HG02884 (cell line): ENCODE measurements around the gene PPP3CA.

Experiments used
- ATAC-seq: cut with Tn5 transposase; IDR thresholded peaks from one replicate; pipeline ENCODE4 v1.9.1; 2021; ENCODE audit warnings: mild to moderate bottlenecking, moderate library complexity; ENCODE audit not compliant: unreplicated experiment

The PPP3CA gene

DNA sequence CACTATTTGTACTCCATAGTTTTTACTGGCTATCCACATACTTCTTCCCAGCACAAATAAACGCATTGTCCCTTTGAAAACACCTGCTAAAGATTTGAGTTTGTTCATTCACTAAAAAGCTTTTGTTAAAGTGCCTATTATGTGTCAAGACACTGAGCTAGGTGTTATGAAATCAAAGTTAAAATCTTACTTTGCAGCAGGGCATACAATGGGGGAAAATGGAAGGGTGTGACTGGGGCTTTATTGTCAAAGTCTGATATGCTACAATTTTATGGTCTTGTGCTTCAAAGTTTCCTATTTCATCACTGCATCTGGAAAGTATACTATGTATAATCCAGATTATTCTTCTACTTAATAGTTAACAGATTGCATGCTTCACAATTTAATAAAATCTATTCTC lies 128.4 kb downstream of the PPP3CA start:
- no peak for ATAC-seq

DNA sequence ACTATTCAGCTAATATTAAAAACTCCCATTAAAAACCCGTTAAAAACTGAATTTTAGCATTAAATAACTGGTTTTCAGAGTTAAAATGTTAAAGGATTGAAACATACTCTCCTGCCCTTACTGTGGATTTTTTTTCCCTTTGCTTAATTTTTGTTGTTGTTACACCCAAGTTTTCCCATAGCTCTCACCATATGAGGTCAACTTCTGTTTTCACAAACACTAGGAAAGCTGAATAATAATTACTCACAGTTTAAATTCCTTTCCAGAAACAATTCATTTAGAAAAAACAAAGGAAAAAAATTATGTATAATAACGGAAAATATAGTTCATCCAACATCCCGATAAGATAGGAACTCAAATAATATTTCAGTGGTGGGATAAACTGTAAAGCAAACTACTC lies 129.0 kb downstream of the PPP3CA start:
- ATAC-seq: no peak

DNA sequence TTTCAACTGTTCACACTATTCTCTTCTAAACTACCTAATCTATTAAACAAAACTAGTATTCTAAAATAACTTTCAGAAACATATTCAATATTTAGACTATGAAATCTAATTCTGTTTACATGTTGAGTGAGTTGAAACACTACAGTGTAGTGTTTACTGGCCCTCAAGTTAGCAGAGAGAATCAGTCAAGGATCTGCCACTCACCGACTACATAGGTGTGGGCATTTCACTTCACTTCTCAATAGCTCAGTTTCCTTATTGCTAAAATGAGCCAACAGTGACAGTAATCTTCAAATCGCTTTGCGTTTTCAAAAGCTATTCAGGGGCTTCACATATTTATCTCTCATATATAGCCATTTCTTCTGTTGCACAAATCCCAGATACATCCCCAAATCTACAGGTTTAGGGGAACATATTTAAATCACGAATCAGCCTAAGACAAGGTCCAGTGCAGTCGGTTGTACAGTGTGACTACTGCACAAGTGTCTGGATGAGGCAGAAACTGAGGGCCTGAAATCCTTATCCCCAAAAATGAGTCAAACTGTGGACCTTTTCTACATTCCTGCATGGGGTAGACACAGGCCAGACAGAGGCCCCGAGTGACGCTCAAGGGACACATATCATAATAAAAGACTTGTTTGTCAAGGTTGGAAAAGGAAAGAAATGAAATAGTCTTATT lies 129.8 kb downstream of the PPP3CA start:
- ATAC-seq: no peak

DNA sequence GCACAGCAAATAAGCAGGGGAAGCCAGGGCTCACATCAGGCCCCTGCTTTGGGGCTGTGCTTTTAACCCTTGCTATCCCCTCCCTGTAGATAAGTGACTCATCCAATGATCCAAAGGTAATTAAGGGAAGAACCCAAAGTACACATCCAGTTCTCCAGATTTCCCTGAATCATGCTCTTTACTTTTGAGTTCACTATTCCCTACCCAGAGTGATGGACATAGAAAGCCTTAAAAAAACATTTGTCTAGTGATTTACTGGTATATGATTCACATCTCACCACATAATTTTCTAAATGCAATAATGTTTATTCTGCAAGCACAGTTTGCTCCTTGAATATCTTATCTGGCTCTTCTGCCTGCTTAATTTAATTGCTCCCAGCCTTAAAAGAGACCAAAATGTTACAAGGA lies 136.2 kb downstream of the PPP3CA start:
- ATAC-seq: no peak

DNA sequence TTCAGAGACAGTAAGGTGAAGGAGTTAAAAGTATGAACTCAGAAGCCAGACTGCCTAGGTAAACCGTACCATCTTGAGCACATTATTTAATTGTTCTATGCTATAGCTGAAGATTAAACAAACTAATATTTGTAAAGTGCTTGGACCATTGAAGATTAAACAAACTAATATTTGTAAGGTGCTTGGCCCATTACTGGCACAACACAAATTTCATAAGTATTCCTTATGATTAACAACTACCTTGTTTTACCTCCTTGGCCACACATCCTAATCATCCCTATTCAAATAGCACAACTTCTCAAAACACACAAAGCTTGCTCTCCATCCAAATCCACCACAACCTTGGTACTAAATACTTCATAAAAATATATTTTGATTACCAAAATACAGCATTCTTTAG lies 137.0 kb downstream of the PPP3CA start:
- no peak for ATAC-seq

DNA sequence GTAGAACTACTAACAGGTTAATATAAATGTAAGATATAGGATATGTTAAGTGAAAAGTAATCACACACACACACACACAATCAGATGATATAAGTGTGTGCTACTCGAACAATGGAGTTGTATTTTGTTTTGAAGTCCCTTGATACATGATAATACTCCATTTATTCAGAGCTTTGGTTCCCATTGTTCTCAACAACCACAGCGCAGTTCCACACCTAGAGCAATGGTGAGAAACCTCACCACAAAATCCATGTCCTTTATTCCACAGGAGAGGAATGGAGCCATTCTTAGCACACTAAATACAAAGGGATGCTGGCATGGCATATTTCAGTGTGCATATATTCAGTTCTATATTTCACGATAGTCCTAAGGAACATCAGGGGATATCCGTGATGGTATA lies 139.2 kb downstream of the PPP3CA start:
- ATAC-seq: no peak

DNA sequence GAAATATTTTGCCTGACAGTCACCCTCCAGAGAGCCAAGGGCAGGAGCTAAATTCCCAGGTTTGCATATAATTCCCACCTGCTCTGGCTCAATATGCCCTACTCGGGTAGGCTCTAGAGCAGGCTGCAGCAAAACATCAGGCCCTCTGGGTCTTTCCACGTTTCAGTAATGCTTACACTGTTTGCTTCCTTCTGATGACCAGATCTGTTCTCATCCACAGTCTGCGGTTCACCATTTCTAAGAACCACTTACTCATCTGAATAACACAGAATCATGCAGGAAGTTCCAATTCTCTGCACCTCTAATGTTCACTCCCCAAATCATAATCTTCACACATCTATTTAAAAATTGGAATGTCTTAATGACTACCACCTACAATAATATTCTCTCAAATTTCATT lies 141.4 kb downstream of the PPP3CA start:
- ATAC-seq: peak; percentile 96

DNA sequence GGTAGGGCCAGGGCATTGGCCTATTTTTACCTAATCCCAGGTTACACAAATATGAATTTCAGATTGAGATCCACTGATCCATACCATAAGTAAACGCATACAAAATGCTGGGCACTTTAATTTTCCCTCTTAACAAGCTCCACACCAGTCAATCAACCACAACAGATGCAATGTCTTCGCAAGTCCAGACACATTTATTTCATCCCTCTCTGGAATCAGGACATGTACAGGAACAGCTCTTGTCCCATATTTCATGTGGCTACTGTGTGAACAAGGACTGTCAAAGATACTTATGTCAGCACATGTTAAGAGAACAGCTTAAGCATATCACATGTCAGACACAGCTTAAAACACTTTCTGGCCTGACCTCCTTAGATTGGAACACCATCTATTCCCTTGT lies 145.9 kb downstream of the PPP3CA start:
- no peak for ATAC-seq

DNA sequence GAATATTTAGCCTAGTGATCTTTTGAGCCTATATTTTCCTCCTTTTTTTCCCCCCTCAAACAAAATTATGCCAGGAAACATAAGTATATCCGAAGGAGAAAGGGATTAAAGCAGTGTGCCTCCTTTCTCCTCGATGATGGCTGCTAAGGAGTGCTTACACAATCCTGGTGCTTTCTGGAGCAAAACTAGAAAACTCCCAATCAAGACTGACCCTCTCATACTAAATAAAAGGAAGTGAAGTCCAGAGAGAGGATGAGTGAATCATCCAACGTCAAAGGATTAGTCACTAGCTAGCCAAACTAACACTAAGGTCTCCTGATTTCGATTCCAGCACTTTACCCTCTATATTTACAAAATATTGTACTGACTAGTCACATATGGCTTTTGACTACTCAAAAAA lies 146.8 kb downstream of the PPP3CA start:
- ATAC-seq: no peak

DNA sequence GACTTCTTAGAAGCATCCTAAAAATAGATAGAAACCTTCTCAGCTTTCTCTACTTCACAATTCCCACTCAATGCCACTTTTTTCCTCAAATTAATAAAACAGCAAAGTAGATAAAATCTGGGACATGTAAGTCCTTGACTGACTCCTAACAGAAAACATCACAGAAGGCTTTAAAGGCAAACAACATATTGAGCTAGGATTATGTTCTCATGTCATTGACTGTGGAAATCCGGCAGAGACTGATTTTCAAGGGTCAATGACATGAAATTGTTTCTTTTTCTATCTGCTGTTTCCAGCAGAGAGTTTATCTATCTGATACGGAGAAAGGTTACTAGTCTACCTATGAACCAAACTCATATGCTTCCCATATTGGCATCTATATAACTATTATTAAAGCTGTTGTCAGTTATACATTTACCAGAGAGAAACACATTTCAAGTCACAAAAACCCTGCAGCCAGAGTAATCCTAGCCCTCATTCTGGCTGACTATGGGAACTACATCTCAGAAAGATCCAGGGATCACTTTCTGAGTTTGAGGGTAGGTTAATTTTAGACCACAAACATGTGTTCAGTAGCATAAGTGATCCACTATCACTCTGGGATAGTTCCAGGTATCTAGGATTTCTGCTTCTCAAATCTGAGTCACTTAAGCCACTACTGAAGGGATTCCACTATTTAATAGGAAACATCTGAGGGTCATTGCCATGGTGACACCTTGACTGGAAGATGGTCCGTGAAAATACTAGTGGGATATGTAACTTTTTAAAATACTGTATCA lies 147.6 kb downstream of the PPP3CA start:
- no peak for ATAC-seq

DNA sequence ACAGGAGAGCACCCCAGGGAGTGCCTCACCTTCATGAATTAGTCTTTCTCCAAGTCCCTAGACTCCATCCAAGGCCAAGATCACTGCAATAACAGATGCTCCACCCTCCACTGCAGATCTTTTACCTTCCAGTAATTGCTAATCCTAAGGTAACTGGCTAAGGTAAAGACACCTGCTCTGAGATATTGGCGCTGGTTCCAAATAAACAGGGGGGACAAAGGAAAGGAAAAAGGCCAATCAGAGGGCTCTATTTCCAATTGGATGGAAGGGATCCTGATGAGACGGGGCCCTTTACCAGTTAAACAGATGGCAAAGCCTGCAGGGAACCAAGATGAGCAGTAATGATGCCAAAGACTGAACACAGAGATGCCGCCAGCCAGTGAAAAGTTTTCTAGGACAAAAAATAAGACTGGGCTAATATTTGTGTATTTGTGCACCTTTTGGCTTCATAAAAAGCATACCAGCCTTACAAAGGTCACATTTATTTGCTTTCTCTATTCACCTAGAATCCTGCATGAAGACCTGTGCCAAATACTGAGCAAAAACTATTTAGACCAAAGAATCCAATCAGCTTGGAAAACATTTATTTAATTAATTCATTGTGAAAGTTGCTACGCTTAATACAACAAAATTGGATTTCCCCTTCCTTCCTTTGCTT lies 148.5 kb downstream of the PPP3CA start:
- no peak for ATAC-seq

DNA sequence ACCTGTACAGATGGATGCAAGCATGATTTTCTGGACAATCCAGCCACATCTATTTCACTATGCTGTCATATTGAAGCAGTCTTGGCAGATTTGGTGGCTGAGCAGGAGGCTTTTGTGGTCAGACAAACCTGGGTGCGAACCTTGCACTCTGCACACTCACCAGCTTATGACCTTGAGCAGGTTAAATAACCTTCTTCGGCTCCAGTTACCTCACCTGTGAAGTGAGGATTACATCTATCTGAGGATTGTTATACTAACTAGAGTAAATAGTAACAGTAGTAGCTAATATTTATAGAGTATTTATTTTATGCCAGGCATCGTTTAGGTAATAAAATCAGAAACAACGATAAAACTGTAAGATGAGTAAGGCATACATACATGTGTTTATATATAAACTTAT lies 150.0 kb downstream of the PPP3CA start:
- no peak for ATAC-seq

DNA sequence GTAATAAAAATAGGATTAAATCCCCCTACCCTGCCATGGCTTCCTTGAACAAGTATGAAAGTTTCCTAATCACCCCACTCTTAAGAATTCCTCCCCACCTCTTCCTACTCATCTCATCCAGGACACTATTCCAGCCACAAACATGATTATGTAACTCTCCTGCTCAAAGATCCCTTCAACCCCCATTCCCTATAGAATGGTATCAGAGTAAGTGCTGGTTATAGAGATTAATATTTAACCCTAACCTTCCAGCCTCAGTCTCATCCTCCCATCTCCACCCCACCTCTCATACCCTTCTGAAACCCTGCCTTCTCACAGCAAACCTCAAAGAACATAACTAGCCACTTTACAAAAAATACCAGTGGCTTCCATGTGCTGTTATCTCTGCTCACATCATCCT lies 155.1 kb downstream of the PPP3CA start:
- ATAC-seq: no peak

DNA sequence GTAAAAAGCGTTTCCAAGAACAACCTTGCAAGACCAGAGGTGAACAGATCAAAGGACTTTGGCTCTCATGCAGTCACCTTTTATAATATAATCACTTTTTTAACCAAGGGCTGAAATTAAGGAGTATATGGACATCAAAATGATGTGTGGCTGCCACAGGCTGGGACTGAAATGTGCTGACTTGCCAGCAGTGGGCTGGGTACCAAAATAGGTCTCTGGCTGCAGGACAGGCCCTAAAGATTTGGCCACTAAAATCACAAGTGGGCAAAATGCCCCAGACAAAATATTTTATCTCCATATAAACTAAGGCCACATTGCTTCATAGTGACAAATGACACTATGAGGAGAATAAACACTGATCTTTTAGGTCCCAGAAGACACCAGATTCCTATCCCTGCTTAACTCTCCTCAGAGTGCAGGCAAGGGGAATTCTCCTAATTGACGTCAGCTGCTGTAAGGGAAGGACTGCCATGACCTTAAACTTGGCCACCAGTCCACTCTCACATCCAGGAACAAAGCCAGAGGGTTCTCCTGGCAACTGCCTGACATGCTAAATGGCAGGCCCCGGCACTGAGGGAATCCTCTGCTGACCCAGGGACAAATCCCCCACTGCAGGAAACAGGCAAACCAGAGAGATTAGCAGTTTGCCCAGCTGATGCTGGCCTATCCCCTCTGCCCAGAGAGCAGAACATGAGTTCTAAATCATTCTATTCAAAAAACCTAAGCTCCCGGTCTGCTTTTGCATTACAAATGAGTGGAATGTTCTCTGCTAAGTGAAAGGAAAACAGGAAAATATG lies 155.8 kb downstream of the PPP3CA start:
- no peak for ATAC-seq

DNA sequence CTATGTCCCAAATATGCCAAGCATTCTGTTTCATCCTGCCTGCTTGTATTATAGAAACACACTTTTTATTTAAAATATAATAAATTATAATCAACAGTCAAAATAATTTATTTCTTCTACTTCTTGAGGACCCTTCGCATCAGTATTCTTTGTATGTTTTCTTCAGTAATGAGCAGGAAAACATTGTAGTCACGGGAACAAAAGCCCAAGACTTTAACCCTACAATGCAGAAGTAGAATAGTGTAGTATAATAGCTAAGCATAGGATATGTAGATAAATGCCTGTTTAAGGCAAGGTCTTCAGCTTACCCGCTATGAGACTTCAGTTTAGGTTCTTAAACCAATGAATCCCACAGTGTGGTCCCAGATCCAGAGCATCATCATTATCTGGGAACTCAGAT lies 156.6 kb downstream of the PPP3CA start:
- ATAC-seq: no peak

DNA sequence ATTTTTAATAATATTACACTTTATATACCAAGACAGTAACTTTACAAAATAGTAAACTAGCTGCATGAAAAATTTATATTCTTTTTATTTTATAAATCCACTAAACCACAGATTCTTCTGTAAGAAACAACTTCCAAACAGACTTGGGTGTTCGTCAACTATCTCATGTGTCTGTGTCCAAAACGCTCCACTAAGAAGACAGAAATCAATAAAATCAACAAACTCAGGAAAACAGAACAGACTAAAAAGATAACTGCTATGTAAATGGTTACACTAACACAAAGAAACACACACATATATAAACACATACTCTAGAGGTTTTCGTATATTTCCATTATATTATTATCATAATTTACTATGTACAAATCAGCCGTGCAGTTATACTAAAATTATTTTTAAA lies 158.4 kb downstream of the PPP3CA start:
- no peak for ATAC-seq

DNA sequence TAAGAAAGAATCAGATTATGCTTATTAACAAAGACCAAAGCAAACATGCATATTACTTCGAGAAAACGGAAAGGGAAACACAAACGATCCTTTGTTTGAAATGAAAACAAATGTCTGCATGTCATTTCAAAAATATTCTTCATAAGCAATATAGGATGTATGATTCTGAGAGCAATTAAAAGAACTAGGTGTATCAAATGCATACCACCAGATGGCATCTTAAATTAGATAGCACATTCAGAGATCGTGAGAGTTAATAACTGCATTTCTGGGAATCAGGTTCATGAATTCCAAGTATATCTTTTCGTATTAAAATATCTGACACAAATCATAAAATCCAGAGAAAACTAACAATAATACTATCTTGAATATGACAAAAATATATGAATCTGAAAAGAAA lies 159.5 kb downstream of the PPP3CA start:
- no peak for ATAC-seq

DNA sequence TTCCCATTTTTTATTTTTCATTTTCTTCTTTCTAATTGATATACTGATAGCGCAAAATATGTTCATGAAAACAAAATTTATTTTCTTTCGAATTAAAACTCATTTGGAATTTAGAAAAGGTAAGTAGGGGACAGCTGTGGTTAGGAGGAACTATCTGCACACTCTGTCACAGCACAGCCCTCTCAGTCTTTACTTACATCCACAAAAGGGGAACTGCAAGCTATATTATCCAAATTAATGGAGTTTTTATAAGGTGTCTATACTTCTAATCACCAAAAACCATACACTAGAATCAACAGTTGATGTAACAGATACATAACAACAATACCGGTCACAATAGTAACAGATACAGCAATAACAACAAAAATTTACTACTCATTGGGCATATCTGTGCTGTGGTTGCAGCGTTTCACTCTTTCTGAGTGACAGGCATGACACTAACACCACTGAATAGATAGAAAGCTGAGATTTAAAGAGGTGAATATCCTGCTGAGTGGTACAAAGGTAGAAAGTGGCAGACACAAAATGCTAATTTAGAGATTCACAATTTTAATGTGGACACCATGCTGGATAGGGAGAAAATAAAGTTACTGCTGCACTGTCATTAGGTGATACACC lies 160.7 kb downstream of the PPP3CA start:
- ATAC-seq: no peak

DNA sequence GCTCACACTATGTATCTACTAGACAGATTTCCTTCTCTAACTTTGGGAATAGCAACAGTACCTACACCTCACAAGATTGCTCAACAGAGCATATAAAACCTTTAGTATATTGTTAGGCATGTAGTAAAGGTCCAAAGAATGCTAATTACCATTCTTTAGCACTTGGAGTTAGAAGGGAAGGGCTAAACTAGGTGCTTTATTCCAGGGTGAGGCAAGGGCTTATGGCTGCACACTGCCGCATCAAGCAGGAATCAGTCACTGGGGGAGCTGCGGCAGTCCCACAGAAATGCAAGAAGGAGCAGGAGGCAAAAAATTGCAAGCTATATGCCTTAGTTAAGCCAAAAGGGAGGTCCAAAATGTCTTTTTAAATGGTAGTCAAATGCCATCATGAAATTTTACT lies 162.7 kb downstream of the PPP3CA start:
- ATAC-seq: no peak

DNA sequence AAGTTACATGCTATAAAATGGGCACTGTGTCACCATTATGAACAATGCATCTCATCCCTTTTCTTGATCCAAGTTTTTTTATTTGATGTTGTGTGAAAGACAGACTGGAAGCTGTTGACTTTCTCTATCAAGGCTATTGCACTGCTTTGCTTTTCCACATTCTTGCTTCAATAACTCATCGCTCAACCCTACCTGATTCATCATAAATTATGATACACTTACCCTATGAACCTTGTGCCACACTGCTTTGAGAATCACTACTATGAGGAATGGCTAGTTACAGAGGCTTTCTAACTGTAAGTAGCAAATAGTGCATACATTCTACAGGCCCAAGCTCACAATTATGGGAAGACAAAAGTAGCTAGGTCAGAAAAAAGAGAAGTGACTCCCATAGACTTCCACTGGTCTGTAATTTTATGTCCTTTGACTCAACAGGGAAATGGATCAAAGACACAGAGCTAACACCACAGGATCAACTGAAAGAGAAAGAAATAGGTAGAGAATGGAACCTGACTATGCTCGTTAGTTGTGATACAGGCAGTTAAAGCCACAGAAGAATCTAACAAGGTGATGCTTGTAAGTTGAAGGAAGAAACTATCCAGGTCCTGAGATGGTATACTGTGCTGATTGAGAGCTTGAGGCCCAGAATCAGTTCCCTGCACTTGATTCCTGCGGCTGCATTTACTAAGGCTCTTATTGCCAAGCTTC lies 163.5 kb downstream of the PPP3CA start:
- ATAC-seq: no peak
